Calu3 (cell line): Measurements from ENCODE around the gene ZNF462. TPM values are rescaled to one million over a fixed set of nuclear protein-coding genes. Genes with fewer than 3 reads are reported as not detected.

ENCODE experiments used
- BruUV-seq: library from RNA; stranded (reverse); fragments of 400-500 nt; replicated peaks from 2 replicates; lab custom pipeline; 2021; lab: Mats Ljungman, UMichigan
- CTCF ChIA-PET: fragments of 300-600 bp; sonication (Branson Sonifier 250); formaldehyde crosslinking; loops from one replicate; lab custom pipeline; 2022; ENCODE audit warnings: antibody characterized with exemption; lab: Charles Lee
- DNase-seq: peaks from one replicate; pipeline ENCODE4 v3.0.0; 2022
- H3K27ac Mint-ChIP-seq: one replicate; pipeline ENCODE4 v1.8.0; 2022; ENCODE audit warnings: mixed read lengths; ENCODE audit not compliant: unreplicated experiment
- H3K27me3 Mint-ChIP-seq: one replicate; pipeline ENCODE4 v1.8.0; 2022; ENCODE audit warnings: mixed read lengths; ENCODE audit not compliant: unreplicated experiment
- H3K36me3 Mint-ChIP-seq: one replicate; pipeline ENCODE4 v1.8.0; 2022; ENCODE audit warnings: mild to moderate bottlenecking, moderate library complexity, mixed read lengths; ENCODE audit not compliant: insufficient read depth, unreplicated experiment
- H3K4me1 Mint-ChIP-seq: one replicate; pipeline ENCODE4 v1.8.0; 2022; ENCODE audit warnings: mild to moderate bottlenecking, low read depth, mixed read lengths; ENCODE audit not compliant: unreplicated experiment
- H3K4me3 Mint-ChIP-seq: one replicate; pipeline ENCODE4 v1.8.0; 2022; ENCODE audit warnings: mild to moderate bottlenecking, low read depth, moderate library complexity, mixed read lengths; ENCODE audit not compliant: unreplicated experiment
- H3K9me3 Mint-ChIP-seq: one replicate; pipeline ENCODE4 v1.8.0; 2022; ENCODE audit warnings: low read depth, mixed read lengths; ENCODE audit not compliant: unreplicated experiment
- intact Hi-C: fragments of 100-400 bp; cut with micrococcal nuclease; formaldehyde crosslinking; loops from one replicate; pipeline ENCODE4 v1.10.0; 2022; ENCODE audit not compliant: unreplicated experiment
- total RNA-seq: library from RNA; stranded (reverse); gene quantifications from 2 replicates; pipeline ENCODE4 v1.2.3, GENCODE V29; 2022
- TF ChIP-seq, protein P1 (sequence below): fragments of 200-600 bp; IDR thresholded peaks from one replicate; pipeline ENCODE4 v1.8.0; 2022; ENCODE audit warnings: antibody characterized with exemption; ENCODE audit not compliant: unreplicated experiment

Gene ZNF462
- total RNA-seq, 1 experiment from 2014 or later: 48.0 TPM

DNA sequence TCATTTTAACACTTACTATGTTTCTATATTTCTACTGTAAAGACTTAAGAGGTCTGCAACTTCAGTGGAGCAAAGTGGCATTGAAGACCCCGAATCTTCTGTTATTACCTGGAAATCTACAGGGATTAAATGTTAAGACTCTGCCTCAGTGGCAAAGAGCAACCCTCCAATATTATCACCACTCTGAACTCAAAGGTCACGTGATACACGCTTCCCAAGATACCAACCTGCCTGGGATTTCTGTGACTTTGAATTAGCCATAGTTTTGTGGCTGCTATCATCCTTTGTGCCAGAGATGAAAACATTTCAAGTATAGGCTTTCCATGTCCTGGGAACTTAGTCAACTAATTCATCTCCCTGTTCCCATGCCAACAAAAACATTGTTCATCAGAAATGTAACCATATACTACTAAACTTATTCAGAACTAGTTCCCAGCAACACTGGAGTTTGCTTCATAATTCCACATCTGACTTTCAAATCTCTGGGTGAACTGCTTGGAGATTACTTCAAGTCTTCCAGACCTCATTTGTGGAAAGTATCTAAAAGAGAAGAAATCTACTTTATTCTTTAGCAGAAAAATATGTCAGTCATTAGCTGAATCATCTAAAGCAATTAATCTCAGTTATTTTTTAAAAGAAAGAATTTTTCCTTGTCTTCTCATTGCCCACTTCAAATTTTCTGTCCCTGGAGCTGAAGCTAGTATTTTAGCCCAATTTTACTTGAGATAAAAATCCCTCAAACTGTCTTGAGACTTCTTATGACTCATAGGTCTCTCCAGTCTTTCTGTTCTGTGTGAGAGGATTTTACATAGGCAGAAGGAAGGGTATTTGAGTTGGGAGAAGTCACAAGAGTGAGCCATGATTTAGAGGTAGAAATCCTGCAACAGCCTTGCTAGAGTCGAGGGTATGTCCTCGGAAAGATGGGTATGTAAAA is 83.0 kb downstream of the ZNF462 start:
- H3K4me1 Mint-ChIP-seq: peaks cover 17% of the 10 kb centered on the region
- intact Hi-C loops: no loop called here
- BruUV-seq: no TSS peak
- CTCF ChIA-PET: no interaction called here
- no peaks in the 10 kb centered on the region for H3K27me3 Mint-ChIP-seq
- no peak overlapping the region for H3K27ac Mint-ChIP-seq
- H3K4me3 Mint-ChIP-seq: no peak overlapping the region
- DNase-seq: no peak
- TF ChIP-seq, protein P1, sequence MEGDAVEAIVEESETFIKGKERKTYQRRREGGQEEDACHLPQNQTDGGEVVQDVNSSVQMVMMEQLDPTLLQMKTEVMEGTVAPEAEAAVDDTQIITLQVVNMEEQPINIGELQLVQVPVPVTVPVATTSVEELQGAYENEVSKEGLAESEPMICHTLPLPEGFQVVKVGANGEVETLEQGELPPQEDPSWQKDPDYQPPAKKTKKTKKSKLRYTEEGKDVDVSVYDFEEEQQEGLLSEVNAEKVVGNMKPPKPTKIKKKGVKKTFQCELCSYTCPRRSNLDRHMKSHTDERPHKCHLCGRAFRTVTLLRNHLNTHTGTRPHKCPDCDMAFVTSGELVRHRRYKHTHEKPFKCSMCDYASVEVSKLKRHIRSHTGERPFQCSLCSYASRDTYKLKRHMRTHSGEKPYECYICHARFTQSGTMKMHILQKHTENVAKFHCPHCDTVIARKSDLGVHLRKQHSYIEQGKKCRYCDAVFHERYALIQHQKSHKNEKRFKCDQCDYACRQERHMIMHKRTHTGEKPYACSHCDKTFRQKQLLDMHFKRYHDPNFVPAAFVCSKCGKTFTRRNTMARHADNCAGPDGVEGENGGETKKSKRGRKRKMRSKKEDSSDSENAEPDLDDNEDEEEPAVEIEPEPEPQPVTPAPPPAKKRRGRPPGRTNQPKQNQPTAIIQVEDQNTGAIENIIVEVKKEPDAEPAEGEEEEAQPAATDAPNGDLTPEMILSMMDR: no peak
- H3K9me3 Mint-ChIP-seq: no peaks in the 10 kb centered on the region
- H3K36me3 Mint-ChIP-seq: no peaks in the 10 kb centered on the region

DNA sequence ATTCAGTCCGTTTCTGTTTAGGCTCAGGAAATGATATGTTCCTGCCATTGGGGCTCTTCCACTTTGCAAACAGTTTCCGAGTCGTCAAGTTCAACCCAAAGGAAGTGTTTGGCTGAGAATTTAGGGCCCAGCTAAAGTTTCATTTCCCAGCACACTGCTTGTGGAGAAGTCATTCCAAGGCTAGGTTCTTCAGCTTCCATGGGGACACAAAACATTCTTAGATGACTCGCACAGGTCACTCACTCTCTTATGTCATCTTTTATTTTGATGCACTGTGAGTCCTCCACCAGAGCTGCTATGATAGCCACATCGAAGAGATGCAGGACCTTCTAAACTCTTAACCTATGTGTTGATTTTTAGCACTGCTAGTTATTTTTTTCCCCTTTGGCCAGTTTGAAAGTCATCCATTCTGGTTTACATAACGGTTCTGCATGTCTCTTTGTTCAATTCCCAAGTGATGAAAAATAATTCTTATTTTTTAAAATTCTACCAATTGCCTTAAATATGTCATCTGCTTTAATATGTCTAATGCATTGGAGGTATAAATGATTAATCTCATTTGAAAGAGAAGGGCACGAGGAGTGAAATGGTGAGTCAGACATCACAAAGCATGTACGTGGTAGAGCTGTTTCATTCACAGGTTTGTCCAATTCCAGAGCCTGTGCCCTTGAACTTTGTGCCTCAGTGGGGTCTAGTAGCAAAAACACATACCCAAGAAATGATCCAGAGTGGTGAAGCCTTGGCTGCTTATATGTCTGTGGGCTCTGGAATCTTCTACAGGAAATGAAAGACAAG is 84.3 kb downstream of the ZNF462 start:
- TF ChIP-seq, protein P1: no peak
- Mint-ChIP-seq H3K4me1 (peaks cover 17% of the 10 kb centered on the region), H3K27me3 (no peaks in the 10 kb centered on the region), H3K27ac (no peak overlapping the region), H3K9me3 (no peaks in the 10 kb centered on the region), H3K36me3 (no peaks in the 10 kb centered on the region), H3K4me3 (no peak overlapping the region)
- no peak for DNase-seq
- BruUV-seq: no TSS peak
- intact Hi-C loops: no loop called here
- CTCF ChIA-PET: no interaction called here

DNA sequence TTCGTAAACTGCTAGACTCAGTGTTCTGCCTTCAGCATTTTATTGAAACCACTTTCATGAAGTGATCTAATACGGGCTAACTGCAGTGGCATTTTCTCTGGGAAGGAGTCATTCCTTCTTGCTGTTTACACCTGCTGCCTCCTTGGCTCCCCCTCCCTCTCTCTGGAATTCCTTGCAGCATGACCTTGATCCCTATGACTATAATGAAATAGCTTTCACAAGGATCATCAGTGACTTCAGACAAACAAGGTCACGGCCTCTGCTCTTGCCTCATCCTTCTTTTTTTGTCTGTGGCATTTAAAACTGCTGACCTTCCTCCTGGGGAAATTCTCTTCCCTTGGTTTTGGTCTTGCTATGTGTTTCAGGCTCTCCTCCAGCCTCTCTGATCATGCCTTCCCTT is 90.2 kb downstream of the ZNF462 start:
- Mint-ChIP-seq H3K27ac (no peak overlapping the region), H3K4me3 (no peak overlapping the region), H3K4me1 (peaks cover 8% of the 10 kb centered on the region), H3K9me3 (peaks cover 2% of the 10 kb centered on the region), H3K27me3 (no peaks in the 10 kb centered on the region), H3K36me3 (peaks cover 5% of the 10 kb centered on the region)
- no TSS peak for BruUV-seq
- TF ChIP-seq, protein P1: no peak
- CTCF ChIA-PET: no interaction called here
- intact Hi-C loops: no loop called here
- DNase-seq: no peak

DNA sequence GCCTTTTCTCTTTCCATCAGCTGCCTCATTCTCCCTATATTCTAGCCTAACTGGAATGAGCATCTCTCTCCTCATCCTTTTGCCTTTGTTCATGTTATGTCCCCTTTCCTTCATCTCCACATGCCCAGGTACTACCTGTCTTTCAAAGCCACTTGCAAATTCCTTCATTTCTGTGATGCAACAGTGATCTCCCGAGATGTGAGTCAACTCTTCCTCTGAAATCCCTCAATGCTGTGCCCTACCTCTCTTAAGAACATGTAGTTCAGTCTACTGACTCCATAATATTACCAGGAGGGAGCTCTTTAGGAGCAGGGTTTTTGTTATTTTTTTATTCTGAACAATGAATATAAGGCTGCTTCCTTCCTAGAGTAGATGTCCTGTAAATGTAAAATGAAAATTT is 91.6 kb downstream of the ZNF462 start:
- Mint-ChIP-seq H3K36me3 (peaks cover 5% of the 10 kb centered on the region), H3K4me3 (no peak overlapping the region), H3K4me1 (peaks cover 8% of the 10 kb centered on the region), H3K9me3 (peaks cover 2% of the 10 kb centered on the region), H3K27me3 (no peaks in the 10 kb centered on the region), H3K27ac (peak overlapping the region; percentile 31)
- TF ChIP-seq, protein P1: no peak
- BruUV-seq: no TSS peak
- DNase-seq: no peak
- CTCF ChIA-PET: no interaction called here
- intact Hi-C loops: no loop called here
